ENCODE data around the gene PAFAH2. TPM values are rescaled to one million over a fixed set of nuclear protein-coding genes. Genes with fewer than 3 reads are reported as not detected.

PAFAH2 gene
- total RNA-seq, 1 experiment from 2014 or later, result 12.4 TPM

DNA sequence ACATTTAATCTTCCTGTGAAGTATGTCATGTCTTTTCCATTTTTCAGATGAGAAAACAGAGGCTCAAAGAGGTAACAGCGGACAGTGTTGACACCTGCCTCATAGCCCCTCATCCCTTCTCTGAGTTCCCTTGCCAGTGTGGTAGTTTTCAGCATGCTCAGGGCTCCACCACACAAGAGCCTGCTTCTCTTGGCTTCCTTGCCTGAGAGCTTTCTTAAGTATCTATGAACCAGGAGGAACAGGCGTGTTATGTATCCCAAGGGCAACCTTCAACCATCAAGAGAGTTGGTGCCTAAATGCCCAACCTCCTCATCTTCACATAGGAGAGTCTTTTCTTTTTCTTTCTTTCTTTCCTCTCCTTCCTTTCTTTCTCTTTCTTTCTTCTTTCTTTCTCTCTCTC is 5.9 kb upstream of the PAFAH2 start:
- H3K4me1 ChIP-seq (ENCODE audit: insufficient read depth, low read length), result peaks cover under 1% of the 10 kb centered on the region; the same call in 1 of the 2 replicates

More for the DNA sequence above, 5.9 kb upstream of the PAFAH2 start:
- Histone ChIP-seq H2BK5ac (ENCODE audit: insufficient read length, low read length) (no peak overlapping the region), H4K8ac (replicated peaks; ENCODE audit: insufficient read length, low read depth, low read length) (no peak overlapping the region), H2BK15ac (ENCODE audit: low read depth, low read length) (no peak overlapping the region), H2AK5ac (ENCODE audit: insufficient read length, low read length) (no peak overlapping the region), H3K9ac (ENCODE audit: extremely low read depth, insufficient read length, low read length) (no peak overlapping the region), H4K5ac (ENCODE audit: insufficient read length, low read depth, low read length) (no peak overlapping the region), H2BK12ac (ENCODE audit: insufficient read length, low read depth, low read length) (no peak overlapping the region), H3K18ac (ENCODE audit: insufficient read length, low read depth, low read length) (no peak overlapping the region), H3T11ph (ENCODE audit: low read length) (no peak overlapping the region), H3K9me3 (ENCODE audit: control insufficient read depth, low read depth, low read length) (no peaks in the 10 kb centered on the region), H3K4ac (ENCODE audit: low read depth, low read length) (no peak overlapping the region), H2AFZ (ENCODE audit: low read length) (no peak overlapping the region), H3K23me2 (ENCODE audit: insufficient read length, low read depth, low read length, poor library complexity, severe bottlenecking) (no peaks in the 10 kb centered on the region), H3K4me2 (ENCODE audit: insufficient read depth, insufficient read length, low read length) (no peak overlapping the region), H3K14ac (ENCODE audit: insufficient read depth, low read length) (no peak overlapping the region), H3K23ac (ENCODE audit: insufficient read length, low read depth, low read length) (no peak overlapping the region), H2BK120ac (ENCODE audit: low read depth, low read length, poor library complexity, severe bottlenecking) (no peak overlapping the region), H3K56ac (ENCODE audit: insufficient read length, low read depth, low read length) (no peak overlapping the region), H4K20me1 (ENCODE audit: control insufficient read depth, insufficient read depth, insufficient read length) (no peaks in the 10 kb centered on the region), H2BK20ac (ENCODE audit: low read depth, low read length, poor library complexity, severe bottlenecking) (no peak overlapping the region), H3K79me2 (ENCODE audit: insufficient read depth, low read length) (no peaks in the 10 kb centered on the region), H4K91ac (ENCODE audit: insufficient read length, low read depth, low read length) (no peak overlapping the region), H3K27ac (ENCODE audit: insufficient read length, low read depth, low read length) (no peak overlapping the region), H3K27me3 (ENCODE audit: insufficient read depth, low read length) (no peaks in the 10 kb centered on the region), H3K79me1 (ENCODE audit: insufficient read depth, low read depth, low read length, poor library complexity, severe bottlenecking) (no peaks in the 10 kb centered on the region)
- H3K27me3 Mint-ChIP-seq (ENCODE audit: low read depth), result peaks cover 4% of the 10 kb centered on the region
- DNase-seq, result no peak
- peaks cover 8 to 12% of the 10 kb centered on the region in 2 experiments for H3K4me1 Mint-ChIP-seq
- no peak overlapping the region for H3K27ac Mint-ChIP-seq
- no peak overlapping the region for H3K4me3 Mint-ChIP-seq
- no peaks in the 10 kb centered on the region; a peak in 1 of 7 replicates for H3K36me3 Mint-ChIP-seq (ENCODE audit: insufficient read depth in 1 of 3, low read depth in 3 of 3)
- TF ChIP-seq CTCF (conservative IDR thresholded peaks at IDR 0.05), result no peak
- WGBS (ENCODE audit: extremely low coverage, insufficient read length, low lambda C conversion rate), result no CpG with 5 or more reads among the region's 2 CpGs
- no peaks in the 10 kb centered on the region for H3K9me3 Mint-ChIP-seq

Data from H9 (cell line).